Stimulated activated CD8-positive, alpha-beta memory T cell treated with anti-CD3 and anti-CD28 coated beads, Interleukin-4, amount 100 ng/mL, for 1 hour (primary cell): ENCODE measurements around the gene CD82.

Source experiments
- DNase-seq, 2 donors: peaks; one replicate each; pipeline ENCODE4 v3.0.0-alpha.2; 2020; ENCODE audit warnings: low read depth in 2 of 2, low spot score in 1 of 2

The CD82 gene

GRCh38 chr11:44574610-44575287 lies 9.3 kb downstream of the CD82 start:
- no peak for DNase-seq

DNA sequence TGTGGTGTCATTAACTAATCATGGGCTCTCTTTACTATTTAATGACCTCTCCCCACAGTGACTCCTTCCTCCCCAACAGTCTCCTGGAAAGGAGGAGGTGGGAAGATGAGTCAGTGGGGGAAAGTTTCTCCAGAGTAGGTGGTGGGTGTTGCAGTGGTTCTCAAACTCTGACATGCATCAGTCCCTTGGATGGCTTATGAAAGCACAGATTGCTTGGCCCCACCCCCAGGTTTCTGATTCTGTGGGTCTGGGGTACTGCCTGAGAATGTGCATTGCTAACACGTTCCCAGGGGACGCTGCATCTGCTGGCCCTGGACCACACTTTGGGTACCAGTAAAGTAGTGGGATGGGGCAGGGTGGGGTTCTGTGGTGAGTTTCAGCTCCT lies 9.8 kb downstream of the CD82 start:
- no peak for DNase-seq

GRCh38 chr11:44575962-44576361 lies 10.5 kb downstream of the CD82 start:
- no peak for DNase-seq

- DNase-seq: no peak
These were observed 11.2 kb downstream of the CD82 start for GRCh38 chr11:44576656-44577055.

- DNase-seq: no peak
These were observed 11.9 kb downstream of the CD82 start for GRCh38 chr11:44577231-44577830.

GRCh38 chr11:44578279-44578678 lies 12.8 kb downstream of the CD82 start:
- no peak for DNase-seq

DNA sequence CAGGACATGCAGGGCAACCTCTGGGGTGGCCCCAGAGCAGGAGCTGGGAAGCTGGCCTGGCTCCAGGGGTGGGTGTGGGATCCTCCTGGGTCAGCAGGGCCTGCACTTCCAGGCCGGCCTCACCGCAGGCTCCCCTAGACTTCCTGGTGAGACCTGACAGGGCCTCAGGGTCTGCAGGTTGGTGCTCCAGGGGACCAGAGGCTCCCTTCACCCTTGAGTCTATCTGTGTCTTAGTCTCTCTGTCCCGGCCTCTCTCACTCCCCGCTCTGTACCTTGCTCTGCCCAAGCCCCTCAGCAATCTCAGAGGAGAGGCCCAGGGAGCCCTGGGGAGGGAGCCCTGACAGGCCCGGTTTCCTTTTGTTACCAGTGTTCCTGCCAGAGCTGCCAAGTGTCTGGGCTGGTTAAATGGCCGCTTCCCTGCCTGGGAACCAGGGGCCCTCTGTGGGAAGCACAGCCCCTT lies 13.9 kb downstream of the CD82 start:
- DNase-seq: no peak

DNA sequence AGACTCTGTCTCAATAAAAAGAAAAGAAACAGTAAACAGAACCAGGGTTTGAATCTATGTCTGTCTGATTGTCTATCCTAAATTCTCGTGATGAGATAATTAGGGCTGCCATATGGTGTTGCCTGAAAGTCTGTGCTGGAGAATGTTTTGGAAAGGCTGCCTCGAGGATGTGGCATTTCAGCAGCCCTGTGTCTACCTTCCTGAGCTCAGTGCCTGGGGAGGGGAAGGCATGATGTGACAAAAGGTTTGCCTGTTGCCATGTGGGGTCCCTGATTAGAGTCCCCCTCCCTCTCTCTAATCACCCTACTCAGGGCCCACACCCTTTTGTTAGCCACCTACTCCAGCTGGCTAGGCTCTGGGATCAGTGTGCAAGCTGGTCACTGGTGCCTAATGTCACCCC lies 15.2 kb downstream of the CD82 start:
- no peak for DNase-seq

GRCh38 chr11:44581246-44581645 lies 15.8 kb downstream of the CD82 start:
- no peak for DNase-seq

- DNase-seq: no peak
These were observed 17.3 kb downstream of the CD82 start for GRCh38 chr11:44582641-44583352.

DNA sequence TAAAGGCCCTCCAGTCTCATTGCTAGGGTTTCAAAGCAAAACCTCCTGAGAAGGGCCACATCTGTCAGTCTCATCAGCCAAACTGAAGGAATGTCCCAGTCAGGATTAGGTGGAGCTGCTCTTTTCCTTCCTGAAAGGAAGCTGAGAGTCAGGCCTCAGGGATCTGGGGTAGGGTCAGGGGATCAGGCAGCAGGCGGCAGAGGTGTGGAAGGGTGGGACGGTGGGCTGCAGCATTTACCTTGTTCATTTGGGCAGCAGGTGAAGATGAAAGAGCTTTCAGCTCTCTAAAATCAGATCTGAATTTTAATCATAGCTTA lies 17.8 kb downstream of the CD82 start:
- DNase-seq: no peak

- no peak for DNase-seq
These were observed 20.0 kb downstream of the CD82 start for GRCh38 chr11:44585421-44585820.

DNA sequence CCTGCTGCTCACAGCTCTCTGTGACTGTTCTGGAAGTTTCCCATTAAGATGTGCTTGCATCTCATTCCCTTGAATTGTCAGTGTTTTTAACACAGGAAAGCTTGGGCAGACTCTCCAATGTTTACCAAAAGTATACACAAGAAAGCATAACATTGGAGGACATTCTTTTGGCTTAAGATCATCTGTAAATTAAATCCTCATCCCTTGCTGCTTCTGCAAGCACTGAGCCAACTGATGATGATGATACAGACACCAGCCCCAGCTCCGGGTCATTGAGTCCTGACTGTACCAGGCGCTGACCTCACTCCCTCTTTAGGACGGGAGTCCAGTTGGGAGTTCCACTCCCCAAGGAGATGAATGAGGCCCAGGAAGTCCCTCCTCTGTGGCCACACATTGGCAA lies 23.8 kb downstream of the CD82 start:
- DNase-seq: no peak

GRCh38 chr11:44590769-44591168 lies 25.3 kb downstream of the CD82 start:
- no peak for DNase-seq

GRCh38 chr11:44591557-44591956 lies 26.1 kb downstream of the CD82 start:
- no peak for DNase-seq

DNA sequence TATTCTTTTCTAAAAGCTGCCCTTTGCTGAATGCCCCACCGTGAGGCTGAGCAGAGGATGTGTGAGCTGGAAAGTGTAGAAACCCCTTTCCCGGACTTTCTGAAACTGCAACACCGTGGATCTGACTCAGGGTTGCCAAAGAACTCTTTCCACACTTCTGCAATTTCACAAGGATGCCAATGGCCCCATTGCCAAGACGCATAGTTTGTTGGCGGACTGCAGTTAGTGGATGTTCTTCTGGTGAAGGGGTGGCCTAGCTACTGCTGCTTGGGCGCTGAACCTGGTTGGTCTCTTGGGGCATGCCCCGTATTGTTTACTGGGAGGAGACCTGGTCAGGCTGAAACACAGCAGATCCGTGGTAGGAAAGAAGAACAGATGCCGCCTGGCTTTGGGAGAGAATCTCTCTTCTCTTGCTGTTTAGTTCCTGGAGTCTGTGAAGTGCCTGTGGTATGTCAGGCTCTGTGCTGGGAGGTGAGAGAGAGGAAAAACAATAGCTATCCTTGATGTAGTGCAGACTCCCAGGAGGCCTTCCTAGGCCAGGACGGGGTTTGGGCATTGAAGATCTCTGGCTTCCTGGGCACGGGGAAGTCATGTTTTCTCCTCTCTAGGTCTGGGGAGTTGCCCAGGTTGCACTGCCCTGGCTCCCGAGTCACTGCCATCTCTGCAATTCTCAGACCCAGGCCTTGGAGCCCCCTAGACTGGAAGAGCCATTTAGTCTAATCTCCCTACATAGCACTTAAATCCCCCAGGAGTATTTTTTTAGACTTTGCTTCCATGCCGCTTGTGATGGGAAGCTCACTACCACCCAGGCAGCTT lies 26.9 kb downstream of the CD82 start:
- no peak for DNase-seq

DNA sequence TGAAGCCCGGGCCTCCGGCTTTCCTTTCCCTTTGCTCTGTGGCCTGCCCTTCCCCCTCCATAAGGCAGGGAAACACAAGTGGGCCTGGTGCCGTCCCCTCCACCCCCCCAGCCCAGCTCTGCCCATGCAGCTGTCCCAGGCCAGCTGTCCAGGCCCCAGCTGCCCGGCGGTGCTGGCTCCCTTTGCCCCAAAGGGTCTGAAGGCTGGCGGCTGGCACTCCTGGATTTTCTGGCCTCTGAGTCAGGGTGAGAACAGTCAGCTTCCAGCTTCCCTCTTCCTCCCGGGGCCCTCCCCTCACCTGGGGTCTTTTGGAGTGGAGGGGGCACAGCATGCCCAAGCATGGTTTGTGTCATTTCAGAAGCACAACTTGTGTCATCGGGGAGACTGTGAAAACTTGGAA lies 27.8 kb downstream of the CD82 start:
- no peak for DNase-seq

DNA sequence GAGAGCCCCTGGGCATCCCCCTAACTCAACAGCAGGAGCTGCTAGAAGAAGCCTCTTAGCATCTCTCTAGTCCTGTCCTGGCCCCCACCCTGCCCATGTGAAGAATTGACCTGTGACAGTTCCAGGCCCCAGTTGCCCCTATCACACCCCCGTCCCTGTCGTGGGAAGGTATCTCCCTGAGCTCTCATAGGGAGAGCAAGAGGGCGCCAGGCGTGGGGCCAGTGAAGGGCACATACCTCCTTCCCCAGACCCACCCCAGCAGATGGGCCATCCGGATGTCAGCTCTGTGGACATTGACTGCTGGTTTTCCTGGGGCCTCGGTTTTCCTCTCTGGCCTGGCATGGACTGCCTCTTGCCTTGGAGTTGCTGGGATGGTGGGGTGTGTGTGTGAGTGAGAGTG lies 29.5 kb downstream of the CD82 start:
- DNase-seq: no peak

DNA sequence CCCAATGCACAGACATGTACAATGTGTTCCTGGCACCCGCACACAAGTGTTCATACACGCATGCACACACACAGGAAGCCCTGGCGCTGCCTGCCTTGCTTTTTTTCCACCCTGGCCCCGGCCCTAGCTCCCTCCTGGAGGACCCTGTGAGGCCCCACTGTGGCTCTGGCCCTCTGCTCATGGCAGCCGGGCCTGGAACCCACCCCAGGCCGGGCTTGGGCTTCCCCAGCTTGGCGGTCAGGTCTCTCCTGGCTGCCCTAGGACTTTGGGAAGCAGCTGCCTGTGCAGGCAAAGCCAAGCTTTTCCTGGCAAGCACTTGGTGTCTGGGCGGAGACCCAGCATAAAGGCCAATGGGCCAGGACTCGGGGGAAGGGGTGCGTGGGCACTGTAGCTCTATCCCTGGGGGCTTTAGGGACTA lies 30.5 kb downstream of the CD82 start:
- DNase-seq: no peak

DNA sequence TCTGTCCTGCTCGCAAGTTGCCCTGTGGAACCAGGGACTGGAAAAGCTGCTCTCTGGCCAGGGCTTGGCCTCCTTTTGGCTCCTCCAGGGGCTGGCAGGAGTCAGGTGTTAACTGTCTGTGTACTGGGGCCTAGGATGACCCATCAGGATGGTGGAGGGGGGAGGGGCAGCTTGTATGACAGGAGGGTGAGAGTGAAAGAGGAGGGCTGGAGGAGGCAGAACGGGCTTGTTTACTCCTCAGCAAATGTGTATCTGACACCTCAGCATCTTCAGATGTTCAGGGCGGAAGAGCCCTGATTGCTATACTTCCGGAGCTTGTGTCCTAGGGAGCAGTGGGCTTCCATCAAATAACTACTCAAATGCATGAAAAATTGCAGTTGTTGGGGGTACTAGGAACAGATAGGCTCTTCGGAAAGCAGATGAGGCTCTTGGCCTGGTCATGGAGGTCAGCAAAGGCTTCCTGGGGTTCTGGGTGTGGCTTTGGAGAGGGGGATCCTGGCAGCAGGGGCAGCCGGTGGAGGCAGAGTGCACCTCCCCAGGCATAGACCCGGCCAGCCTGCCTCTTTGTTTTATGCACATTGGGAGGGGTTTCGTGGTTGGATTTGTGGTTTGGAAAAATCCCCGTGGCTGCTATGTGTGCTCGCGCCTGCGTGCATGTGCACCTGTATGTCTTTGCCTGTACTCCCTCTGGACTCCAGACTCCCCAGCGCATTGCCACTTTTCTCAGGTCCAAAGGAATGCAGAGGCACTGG lies 31.2 kb downstream of the CD82 start:
- no peak for DNase-seq

- no peak for DNase-seq
These were observed 32.0 kb downstream of the CD82 start for GRCh38 chr11:44597358-44598012.
